GM23338 (cell line): ENCODE measurements around the gene TTLL5. TPM values are rescaled to one million over a fixed set of nuclear protein-coding genes. Genes with fewer than 3 reads are reported as not detected.

Experiments used
- ATAC-seq: fragments of 200-7000 bp; cut with Tn5 transposase; 3 replicates; pipeline ENCODE4 v1.9.1; 2020
- DNase-seq: peaks from one replicate; pipeline ENCODE4 v3.0.0-alpha.2; 2015; ENCODE audit warnings: low spot score
- H2AFZ ChIP-seq: fragments of 200-600 bp; sonication (generic); 2 replicates; pipeline ENCODE4 v1.8.0; 2016; ENCODE audit warnings: antibody characterized with exemption, mild to moderate bottlenecking, moderate library complexity
- H3F3A ChIP-seq: fragments of 200-600 bp; sonication (generic); replicated peaks from 2 replicates; pipeline ENCODE4 v1.8.0; 2017; ENCODE audit warnings: antibody characterized with exemption, mixed run types, low read depth
- H3K27ac ChIP-seq: fragments of 200-600 bp; sonication (generic); 2 replicates; pipeline ENCODE4 v1.6.1; 2016; ENCODE audit warnings: low read depth
- H3K27me3 ChIP-seq: fragments of 200-600 bp; sonication (generic); 2 replicates; pipeline ENCODE4 v1.8.0; 2016; ENCODE audit warnings: mild to moderate bottlenecking, mixed run types, moderate library complexity; ENCODE audit not compliant: insufficient read depth
- H3K36me3 ChIP-seq: fragments of 200-600 bp; sonication (generic); 2 replicates; pipeline ENCODE4 v1.8.0; 2016; ENCODE audit warnings: mild to moderate bottlenecking; ENCODE audit not compliant: insufficient read depth
- H3K4me1 ChIP-seq: fragments of 200-600 bp; sonication (generic); 2 replicates; pipeline ENCODE4 v1.8.0; 2016; ENCODE audit warnings: mild to moderate bottlenecking, moderate library complexity; ENCODE audit not compliant: insufficient read depth
- H3K4me2 ChIP-seq: fragments of 200-600 bp; sonication (generic); 2 replicates; pipeline ENCODE4 v1.7.1; 2017; ENCODE audit warnings: mixed run types
- H3K4me3 ChIP-seq: fragments of 200-600 bp; sonication (generic); 2 replicates; pipeline ENCODE4 v1.6.1; 2016; ENCODE audit warnings: mixed run types
- H3K79me2 ChIP-seq: fragments of 200-600 bp; sonication (generic); replicated peaks from 2 replicates; pipeline ENCODE4 v1.8.0; 2017; ENCODE audit warnings: mild to moderate bottlenecking; ENCODE audit not compliant: insufficient read depth
- H3K9me2 ChIP-seq: fragments of 200-600 bp; sonication (generic); 2 replicates; pipeline ENCODE4 v1.8.0; 2017; ENCODE audit not compliant: insufficient read depth
- H4K20me1 ChIP-seq: fragments of 200-600 bp; sonication (generic); replicated peaks from 2 replicates; pipeline ENCODE4 v1.8.0; 2017; ENCODE audit warnings: mild to moderate bottlenecking; ENCODE audit not compliant: insufficient read depth
- H3K27ac Mint-ChIP-seq: 2 replicates; pipeline ENCODE4 v1.8.0; 2020; ENCODE audit warnings: inconsistent platforms, mild to moderate bottlenecking, moderate library complexity, mixed read lengths
- H3K27me3 Mint-ChIP-seq: 3 replicates; pipeline ENCODE4 v1.8.0; 2022; ENCODE audit warnings: low read depth, mild to moderate bottlenecking, moderate library complexity, mixed read lengths, inconsistent platforms; ENCODE audit not compliant: insufficient read depth, poor library complexity
- H3K36me3 Mint-ChIP-seq: 3 replicates; pipeline ENCODE4 v1.8.0; 2021; ENCODE audit warnings: low read depth, mild to moderate bottlenecking, inconsistent platforms, moderate library complexity, mixed read lengths
- H3K4me1 Mint-ChIP-seq: 3 replicates; pipeline ENCODE4 v1.8.0; 2020; ENCODE audit warnings: mild to moderate bottlenecking, inconsistent platforms, mixed read lengths
- H3K4me3 Mint-ChIP-seq: 3 replicates; pipeline ENCODE4 v1.8.0; 2021; ENCODE audit warnings: moderate library complexity, mild to moderate bottlenecking, inconsistent platforms, mixed read lengths
- H3K9me3 Mint-ChIP-seq: 3 replicates; pipeline ENCODE4 v1.8.0; 2020; ENCODE audit warnings: moderate library complexity, mild to moderate bottlenecking, inconsistent platforms, mixed read lengths
- CREB1 ChIP-seq: fragments of 250-450 bp; sonication (Bioruptor Pico); IDR thresholded peaks from 2 replicates; pipeline ENCODE4 v1.5.0; 2020; ENCODE audit warnings: low read depth, mild to moderate bottlenecking, moderate library complexity
- EZH2 ChIP-seq: fragments of 200-600 bp; sonication (generic); IDR thresholded peaks from one replicate; pipeline ENCODE4 v1.8.0; 2017; ENCODE audit warnings: antibody characterized with exemption, mild to moderate bottlenecking, low read depth; ENCODE audit not compliant: unreplicated experiment
- EZH2phosphoT487 ChIP-seq: fragments of 200-600 bp; sonication (generic); IDR thresholded peaks from one replicate; pipeline ENCODE4 v1.8.1; 2018; ENCODE audit warnings: antibody characterized with exemption; ENCODE audit not compliant: unreplicated experiment
- JUNB ChIP-seq: IDR thresholded peaks from one replicate; pipeline ENCODE4 v1.6.1; 2016; ENCODE audit warnings: antibody characterized with exemption; ENCODE audit not compliant: unreplicated experiment
- NANOG ChIP-seq: IDR thresholded peaks from 2 replicates; pipeline ENCODE4 v1.6.1; 2016; ENCODE audit warnings: antibody characterized with exemption, borderline replicate concordance
- POLR2AphosphoS5 ChIP-seq: IDR thresholded peaks from 2 replicates; pipeline ENCODE4 v1.6.1; 2016; ENCODE audit warnings: antibody characterized with exemption, low read depth
- STAT1 ChIP-seq: IDR thresholded peaks from one replicate; pipeline ENCODE4 v1.6.1; 2016; ENCODE audit warnings: antibody characterized with exemption; ENCODE audit not compliant: unreplicated experiment
- ZNF114 ChIP-seq: fragments of 250-450 bp; sonication (Bioruptor Pico); IDR thresholded peaks from 2 replicates; pipeline ENCODE4 v1.5.0; 2020; ENCODE audit warnings: mild to moderate bottlenecking, moderate library complexity
- polyA plus RNA-seq: library from polyadenylated mRNA; unstranded; fragments of >200 nt; fragmentation: Nextera tagmentation; extraction: Ambion mirVana; gene quantifications from 2 replicates; pipeline ENCODE4 v1.2.1, GENCODE V29; 2016
- total RNA-seq: library from RNA; depleted of rRNA; stranded (reverse); fragments of >200 nt; shearing (Covaris generic); gene quantifications from 2 replicates; pipeline ENCODE4 v1.2.3, GENCODE V29; 2014
- TF ChIP-seq, protein P1 (sequence below), 2 experiments: fragments of 200-600 bp in 1 of 2; sonication (generic) in 1 of 2; conservative IDR thresholded peaks; 2 replicates each; pipeline versions ENCODE4 v1.5.1 to v1.6.1; 2016 to 2017; ENCODE audit warnings: antibody characterized with exemption in 2 of 2, low read depth in 2 of 2, mild to moderate bottlenecking in 2 of 2, moderate library complexity in 1 of 2
- TF ChIP-seq, protein P2 (sequence below): IDR thresholded peaks from 2 replicates; pipeline ENCODE4 v1.6.1; 2016; ENCODE audit warnings: antibody characterized with exemption
- TF ChIP-seq, protein P3 (sequence below): fragments of 250-450 bp; sonication (Bioruptor Pico); IDR thresholded peaks from 2 replicates; pipeline ENCODE4 v1.5.0; 2020; ENCODE audit warnings: mild to moderate bottlenecking, moderate library complexity

TTLL5 gene
- total and polyA plus RNA-seq, 2 experiments from 2014 or later: 33.5 to 35.4 TPM

DNA sequence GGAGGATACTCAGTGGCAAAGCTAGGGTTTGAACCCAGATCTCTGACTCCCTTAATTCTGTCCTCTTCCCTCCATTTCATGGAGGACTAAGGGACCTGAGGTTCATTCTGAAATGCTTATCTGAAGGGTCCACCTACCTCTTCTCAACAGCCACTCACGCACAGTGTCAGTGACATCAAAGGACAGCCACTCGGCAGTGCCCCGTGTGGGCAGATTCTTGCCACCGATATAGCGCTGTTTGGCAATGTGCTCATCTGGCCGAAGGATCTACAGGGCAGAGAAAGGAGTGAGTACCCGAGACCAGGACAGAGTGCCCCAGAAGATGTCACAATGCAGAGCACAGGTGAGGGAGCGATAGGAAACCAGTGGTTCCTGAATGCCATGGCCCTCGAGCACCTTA is 309.9 kb downstream of the TTLL5 start:
- Mint-ChIP-seq H3K36me3 (no peaks in the 10 kb centered on the region), H3K27ac (no peak overlapping the region), H3K4me3 (no peak overlapping the region), H3K4me1 (peaks cover 17% of the 10 kb centered on the region), H3K9me3 (no peaks in the 10 kb centered on the region), H3K27me3 (peaks cover 3% of the 10 kb centered on the region)
- Histone ChIP-seq H3K4me1 (peaks cover 11% of the 10 kb centered on the region), H3K27ac (no peak overlapping the region), H3K79me2 (no peaks in the 10 kb centered on the region), H2AFZ (no peak overlapping the region), H3K4me2 (no peak overlapping the region), H3K9me2 (no peaks in the 10 kb centered on the region), H3K36me3 (no peaks in the 10 kb centered on the region), H4K20me1 (no peaks in the 10 kb centered on the region), H3K4me3 (no peak overlapping the region), H3K27me3 (no peaks in the 10 kb centered on the region), H3F3A (no peaks in the 10 kb centered on the region)
- no peak for TF ChIP-seq POLR2AphosphoS5
- TF ChIP-seq, protein P1, sequence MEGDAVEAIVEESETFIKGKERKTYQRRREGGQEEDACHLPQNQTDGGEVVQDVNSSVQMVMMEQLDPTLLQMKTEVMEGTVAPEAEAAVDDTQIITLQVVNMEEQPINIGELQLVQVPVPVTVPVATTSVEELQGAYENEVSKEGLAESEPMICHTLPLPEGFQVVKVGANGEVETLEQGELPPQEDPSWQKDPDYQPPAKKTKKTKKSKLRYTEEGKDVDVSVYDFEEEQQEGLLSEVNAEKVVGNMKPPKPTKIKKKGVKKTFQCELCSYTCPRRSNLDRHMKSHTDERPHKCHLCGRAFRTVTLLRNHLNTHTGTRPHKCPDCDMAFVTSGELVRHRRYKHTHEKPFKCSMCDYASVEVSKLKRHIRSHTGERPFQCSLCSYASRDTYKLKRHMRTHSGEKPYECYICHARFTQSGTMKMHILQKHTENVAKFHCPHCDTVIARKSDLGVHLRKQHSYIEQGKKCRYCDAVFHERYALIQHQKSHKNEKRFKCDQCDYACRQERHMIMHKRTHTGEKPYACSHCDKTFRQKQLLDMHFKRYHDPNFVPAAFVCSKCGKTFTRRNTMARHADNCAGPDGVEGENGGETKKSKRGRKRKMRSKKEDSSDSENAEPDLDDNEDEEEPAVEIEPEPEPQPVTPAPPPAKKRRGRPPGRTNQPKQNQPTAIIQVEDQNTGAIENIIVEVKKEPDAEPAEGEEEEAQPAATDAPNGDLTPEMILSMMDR (conservative IDR thresholded peaks at IDR 0.05; ENCODE audit: low read depth in 2 of 2): peak in 1 of 2 experiments; percentile 26; a peak in 2 of 4 replicates
- ATAC-seq (peak; percentile 78), DNase-seq (peak; percentile 24)

DNA sequence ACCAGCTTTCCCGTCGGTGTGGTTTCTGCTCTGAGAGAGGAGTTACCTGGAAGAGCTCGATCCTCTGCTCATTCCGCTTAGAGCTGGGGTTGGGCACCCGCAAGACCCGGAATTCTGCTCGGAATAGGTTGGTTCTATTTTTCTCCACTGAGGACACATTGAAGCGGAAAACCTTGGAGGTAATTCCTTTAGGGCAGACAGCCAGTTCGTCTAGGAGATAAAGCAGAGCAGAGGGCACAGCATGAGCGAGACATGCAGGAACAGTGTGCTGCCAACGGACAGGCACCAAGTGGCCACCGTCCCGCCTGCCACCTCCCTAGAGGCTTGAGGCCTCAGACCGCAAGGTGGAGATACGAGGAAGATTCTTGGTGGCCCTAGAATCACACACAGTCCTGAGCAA is 310.5 kb downstream of the TTLL5 start:
- Histone ChIP-seq H4K20me1 (no peaks in the 10 kb centered on the region), H3F3A (no peaks in the 10 kb centered on the region), H2AFZ (no peak overlapping the region), H3K4me1 (peaks cover 16% of the 10 kb centered on the region), H3K4me2 (no peak overlapping the region), H3K4me3 (no peak overlapping the region), H3K9me2 (no peaks in the 10 kb centered on the region), H3K79me2 (no peaks in the 10 kb centered on the region), H3K27me3 (no peaks in the 10 kb centered on the region), H3K27ac (no peak overlapping the region), H3K36me3 (no peaks in the 10 kb centered on the region)
- no peak overlapping the region for H3K4me3 Mint-ChIP-seq
- H3K9me3 Mint-ChIP-seq: no peaks in the 10 kb centered on the region
- ATAC-seq (no peak; the same call in 2 of the 3 replicates), DNase-seq (no peak)
- H3K36me3 Mint-ChIP-seq: no peaks in the 10 kb centered on the region
- no peak overlapping the region for H3K27ac Mint-ChIP-seq
- H3K27me3 Mint-ChIP-seq: peaks cover 3% of the 10 kb centered on the region
- peaks cover 19% of the 10 kb centered on the region for H3K4me1 Mint-ChIP-seq
- TF ChIP-seq CREB1 (CRISPR knock-in tag) (no peak), POLR2AphosphoS5 (no peak), NANOG (no peak), STAT1 (no peak), JUNB (no peak), EZH2 (no peak), ZNF114 (CRISPR knock-in tag) (no peak), EZH2phosphoT487 (no peak)
- TF ChIP-seq, protein P1 (conservative IDR thresholded peaks at IDR 0.05; ENCODE audit: low read depth in 2 of 2): no peak
- TF ChIP-seq, protein P2, sequence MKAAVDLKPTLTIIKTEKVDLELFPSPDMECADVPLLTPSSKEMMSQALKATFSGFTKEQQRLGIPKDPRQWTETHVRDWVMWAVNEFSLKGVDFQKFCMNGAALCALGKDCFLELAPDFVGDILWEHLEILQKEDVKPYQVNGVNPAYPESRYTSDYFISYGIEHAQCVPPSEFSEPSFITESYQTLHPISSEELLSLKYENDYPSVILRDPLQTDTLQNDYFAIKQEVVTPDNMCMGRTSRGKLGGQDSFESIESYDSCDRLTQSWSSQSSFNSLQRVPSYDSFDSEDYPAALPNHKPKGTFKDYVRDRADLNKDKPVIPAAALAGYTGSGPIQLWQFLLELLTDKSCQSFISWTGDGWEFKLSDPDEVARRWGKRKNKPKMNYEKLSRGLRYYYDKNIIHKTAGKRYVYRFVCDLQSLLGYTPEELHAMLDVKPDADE: no peak
- TF ChIP-seq, protein P3, sequence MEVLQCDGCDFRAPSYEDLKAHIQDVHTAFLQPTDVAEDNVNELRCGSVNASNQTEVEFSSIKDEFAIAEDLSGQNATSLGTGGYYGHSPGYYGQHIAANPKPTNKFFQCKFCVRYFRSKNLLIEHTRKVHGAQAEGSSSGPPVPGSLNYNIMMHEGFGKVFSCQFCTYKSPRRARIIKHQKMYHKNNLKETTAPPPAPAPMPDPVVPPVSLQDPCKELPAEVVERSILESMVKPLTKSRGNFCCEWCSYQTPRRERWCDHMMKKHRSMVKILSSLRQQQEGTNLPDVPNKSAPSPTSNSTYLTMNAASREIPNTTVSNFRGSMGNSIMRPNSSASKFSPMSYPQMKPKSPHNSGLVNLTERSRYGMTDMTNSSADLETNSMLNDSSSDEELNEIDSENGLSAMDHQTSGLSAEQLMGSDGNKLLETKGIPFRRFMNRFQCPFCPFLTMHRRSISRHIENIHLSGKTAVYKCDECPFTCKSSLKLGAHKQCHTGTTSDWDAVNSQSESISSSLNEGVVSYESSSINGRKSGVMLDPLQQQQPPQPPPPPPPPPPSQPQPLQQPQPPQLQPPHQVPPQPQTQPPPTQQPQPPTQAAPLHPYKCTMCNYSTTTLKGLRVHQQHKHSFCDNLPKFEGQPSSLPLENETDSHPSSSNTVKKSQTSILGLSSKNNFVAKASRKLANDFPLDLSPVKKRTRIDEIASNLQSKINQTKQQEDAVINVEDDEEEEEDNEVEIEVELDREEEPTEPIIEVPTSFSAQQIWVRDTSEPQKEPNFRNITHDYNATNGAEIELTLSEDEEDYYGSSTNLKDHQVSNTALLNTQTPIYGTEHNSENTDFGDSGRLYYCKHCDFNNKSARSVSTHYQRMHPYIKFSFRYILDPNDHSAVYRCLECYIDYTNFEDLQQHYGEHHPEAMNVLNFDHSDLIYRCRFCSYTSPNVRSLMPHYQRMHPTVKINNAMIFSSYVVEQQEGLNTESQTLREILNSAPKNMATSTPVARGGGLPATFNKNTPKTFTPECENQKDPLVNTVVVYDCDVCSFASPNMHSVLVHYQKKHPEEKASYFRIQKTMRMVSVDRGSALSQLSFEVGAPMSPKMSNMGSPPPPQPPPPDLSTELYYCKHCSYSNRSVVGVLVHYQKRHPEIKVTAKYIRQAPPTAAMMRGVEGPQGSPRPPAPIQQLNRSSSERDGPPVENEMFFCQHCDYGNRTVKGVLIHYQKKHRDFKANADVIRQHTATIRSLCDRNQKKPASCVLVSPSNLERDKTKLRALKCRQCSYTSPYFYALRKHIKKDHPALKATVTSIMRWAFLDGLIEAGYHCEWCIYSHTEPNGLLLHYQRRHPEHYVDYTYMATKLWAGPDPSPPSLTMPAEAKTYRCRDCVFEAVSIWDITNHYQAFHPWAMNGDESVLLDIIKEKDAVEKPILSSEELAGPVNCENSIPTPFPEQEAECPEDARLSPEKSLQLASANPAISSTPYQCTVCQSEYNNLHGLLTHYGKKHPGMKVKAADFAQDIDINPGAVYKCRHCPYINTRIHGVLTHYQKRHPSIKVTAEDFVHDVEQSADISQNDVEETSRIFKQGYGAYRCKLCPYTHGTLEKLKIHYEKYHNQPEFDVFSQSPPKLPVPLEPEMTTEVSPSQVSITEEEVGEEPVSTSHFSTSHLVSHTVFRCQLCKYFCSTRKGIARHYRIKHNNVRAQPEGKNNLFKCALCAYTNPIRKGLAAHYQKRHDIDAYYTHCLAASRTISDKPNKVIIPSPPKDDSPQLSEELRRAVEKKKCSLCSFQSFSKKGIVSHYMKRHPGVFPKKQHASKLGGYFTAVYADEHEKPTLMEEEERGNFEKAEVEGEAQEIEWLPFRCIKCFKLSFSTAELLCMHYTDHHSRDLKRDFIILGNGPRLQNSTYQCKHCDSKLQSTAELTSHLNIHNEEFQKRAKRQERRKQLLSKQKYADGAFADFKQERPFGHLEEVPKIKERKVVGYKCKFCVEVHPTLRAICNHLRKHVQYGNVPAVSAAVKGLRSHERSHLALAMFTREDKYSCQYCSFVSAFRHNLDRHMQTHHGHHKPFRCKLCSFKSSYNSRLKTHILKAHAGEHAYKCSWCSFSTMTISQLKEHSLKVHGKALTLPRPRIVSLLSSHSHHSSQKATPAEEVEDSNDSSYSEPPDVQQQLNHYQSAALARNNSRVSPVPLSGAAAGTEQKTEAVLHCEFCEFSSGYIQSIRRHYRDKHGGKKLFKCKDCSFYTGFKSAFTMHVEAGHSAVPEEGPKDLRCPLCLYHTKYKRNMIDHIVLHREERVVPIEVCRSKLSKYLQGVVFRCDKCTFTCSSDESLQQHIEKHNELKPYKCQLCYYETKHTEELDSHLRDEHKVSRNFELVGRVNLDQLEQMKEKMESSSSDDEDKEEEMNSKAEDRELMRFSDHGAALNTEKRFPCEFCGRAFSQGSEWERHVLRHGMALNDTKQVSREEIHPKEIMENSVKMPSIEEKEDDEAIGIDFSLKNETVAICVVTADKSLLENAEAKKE: no peak
